ENCODE results near the gene NAGK. TPM values are rescaled to one million over a fixed set of nuclear protein-coding genes. Genes with fewer than 3 reads are reported as not detected.
"Not testable (repeated sequence)": the region's sequence is repeated elsewhere in the genome, so short reads cannot be mapped to it uniquely, and the experiment has no call there.

Gene NAGK
- total RNA-seq (2014; rRNA removed; shearing (Covaris generic)) (24.3 and 55.6 TPM in 2 replicates), polyA plus RNA-seq (2016; fragmentation: Nextera tagmentation; extraction: Ambion mirVana) (47.0 and 48.0 TPM in 2 replicates)
- long read RNA-seq, transcript NAGK-229 (10 exons, 1,801 nt), result major isoform, 9 of 17 reads
- long read RNA-seq, partial matches to known transcripts, result 0 of 17 reads
- long read RNA-seq, other reads (novel, unspliced or antisense), result 8 of 17 reads

DNA sequence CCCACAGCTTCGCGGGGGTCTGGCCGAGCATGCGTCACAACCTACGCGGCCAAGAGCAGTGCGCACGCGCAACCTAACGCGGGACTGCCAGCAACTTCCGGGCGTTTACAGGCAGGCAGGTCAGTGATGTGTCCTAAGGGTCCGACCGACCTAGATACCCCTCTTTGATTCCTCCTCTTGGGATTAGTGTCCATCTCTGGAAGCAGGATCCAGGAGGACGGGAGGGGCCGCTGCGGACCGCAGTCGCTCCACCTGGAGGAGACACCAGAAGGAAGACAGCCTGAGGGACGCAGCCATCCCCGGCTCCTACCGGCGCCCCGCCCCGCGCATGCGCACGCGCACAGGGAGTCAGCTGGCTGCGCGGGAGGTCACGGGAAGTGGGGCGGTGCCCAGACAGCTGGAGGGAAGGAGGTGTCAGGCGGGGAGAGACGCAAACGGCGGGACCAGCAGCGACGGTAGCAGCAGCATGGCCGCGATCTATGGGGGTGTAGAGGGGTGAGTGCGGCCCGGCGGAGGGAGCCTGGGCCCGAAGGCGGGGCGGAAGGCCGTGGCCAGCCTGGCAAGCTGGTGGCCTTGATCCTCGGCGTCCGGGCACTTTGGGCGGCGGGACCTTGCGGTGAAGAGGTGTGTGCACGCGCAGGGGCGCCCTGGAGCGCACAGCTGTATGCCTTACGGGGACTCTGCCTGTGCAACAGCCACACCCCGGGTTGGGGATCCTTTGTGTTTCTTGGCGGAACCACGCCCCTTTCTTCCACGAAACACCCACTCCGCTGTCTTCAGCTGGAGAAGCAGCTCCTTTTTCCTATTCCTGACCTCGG, at the start of gene NAGK:
TSS of gene NAGK (plus strand) at position 431 of the 818 bp plus-strand sequence. CDS start at position 467, 36 bp downstream.
- ATAC-seq (peak; percentile 88), DNase-seq (ENCODE audit: low spot score) (peak; percentile 97)
- peak within 1 kb of the TSS; percentile 93 for H2AFZ ChIP-seq
- Mint-ChIP-seq H3K4me3 (peak within 1 kb of the TSS; percentile 99), H3K9me3 (no peaks in the 10 kb centered on the region), H3K4me1 (peaks cover 17% of the 10 kb centered on the region), H3K27me3 (ENCODE audit: insufficient read depth, low read depth, poor library complexity) (peaks cover 11% of the 10 kb centered on the region), H3K27ac (peak within 1 kb of the TSS; percentile 97), H3K36me3 (ENCODE audit: low read depth) (peaks cover 9% of the 10 kb centered on the region)
- H3K4me2 ChIP-seq, result peak within 1 kb of the TSS; percentile 100
- peaks cover 13% of the 10 kb centered on the region for H3K4me1 ChIP-seq (ENCODE audit: insufficient read depth)
- TF ChIP-seq JUNB (IDR thresholded peaks at IDR 0.05; ENCODE audit: unreplicated experiment) (no peak), CREB1 (CRISPR knock-in tag; IDR thresholded peaks at IDR 0.05; ENCODE audit: low read depth) (peak; percentile 84), POLR2AphosphoS5 (IDR thresholded peaks at IDR 0.05; ENCODE audit: low read depth) (peak; percentile 100)
- TF ChIP-seq, protein P1, sequence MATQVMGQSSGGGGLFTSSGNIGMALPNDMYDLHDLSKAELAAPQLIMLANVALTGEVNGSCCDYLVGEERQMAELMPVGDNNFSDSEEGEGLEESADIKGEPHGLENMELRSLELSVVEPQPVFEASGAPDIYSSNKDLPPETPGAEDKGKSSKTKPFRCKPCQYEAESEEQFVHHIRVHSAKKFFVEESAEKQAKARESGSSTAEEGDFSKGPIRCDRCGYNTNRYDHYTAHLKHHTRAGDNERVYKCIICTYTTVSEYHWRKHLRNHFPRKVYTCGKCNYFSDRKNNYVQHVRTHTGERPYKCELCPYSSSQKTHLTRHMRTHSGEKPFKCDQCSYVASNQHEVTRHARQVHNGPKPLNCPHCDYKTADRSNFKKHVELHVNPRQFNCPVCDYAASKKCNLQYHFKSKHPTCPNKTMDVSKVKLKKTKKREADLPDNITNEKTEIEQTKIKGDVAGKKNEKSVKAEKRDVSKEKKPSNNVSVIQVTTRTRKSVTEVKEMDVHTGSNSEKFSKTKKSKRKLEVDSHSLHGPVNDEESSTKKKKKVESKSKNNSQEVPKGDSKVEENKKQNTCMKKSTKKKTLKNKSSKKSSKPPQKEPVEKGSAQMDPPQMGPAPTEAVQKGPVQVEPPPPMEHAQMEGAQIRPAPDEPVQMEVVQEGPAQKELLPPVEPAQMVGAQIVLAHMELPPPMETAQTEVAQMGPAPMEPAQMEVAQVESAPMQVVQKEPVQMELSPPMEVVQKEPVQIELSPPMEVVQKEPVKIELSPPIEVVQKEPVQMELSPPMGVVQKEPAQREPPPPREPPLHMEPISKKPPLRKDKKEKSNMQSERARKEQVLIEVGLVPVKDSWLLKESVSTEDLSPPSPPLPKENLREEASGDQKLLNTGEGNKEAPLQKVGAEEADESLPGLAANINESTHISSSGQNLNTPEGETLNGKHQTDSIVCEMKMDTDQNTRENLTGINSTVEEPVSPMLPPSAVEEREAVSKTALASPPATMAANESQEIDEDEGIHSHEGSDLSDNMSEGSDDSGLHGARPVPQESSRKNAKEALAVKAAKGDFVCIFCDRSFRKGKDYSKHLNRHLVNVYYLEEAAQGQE (IDR thresholded peaks at IDR 0.05; ENCODE audit: unreplicated experiment), result peak; percentile 18
- TF ChIP-seq, protein P2, sequence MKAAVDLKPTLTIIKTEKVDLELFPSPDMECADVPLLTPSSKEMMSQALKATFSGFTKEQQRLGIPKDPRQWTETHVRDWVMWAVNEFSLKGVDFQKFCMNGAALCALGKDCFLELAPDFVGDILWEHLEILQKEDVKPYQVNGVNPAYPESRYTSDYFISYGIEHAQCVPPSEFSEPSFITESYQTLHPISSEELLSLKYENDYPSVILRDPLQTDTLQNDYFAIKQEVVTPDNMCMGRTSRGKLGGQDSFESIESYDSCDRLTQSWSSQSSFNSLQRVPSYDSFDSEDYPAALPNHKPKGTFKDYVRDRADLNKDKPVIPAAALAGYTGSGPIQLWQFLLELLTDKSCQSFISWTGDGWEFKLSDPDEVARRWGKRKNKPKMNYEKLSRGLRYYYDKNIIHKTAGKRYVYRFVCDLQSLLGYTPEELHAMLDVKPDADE (IDR thresholded peaks at IDR 0.05), result peak; percentile 79
- TF ChIP-seq, protein P3, sequence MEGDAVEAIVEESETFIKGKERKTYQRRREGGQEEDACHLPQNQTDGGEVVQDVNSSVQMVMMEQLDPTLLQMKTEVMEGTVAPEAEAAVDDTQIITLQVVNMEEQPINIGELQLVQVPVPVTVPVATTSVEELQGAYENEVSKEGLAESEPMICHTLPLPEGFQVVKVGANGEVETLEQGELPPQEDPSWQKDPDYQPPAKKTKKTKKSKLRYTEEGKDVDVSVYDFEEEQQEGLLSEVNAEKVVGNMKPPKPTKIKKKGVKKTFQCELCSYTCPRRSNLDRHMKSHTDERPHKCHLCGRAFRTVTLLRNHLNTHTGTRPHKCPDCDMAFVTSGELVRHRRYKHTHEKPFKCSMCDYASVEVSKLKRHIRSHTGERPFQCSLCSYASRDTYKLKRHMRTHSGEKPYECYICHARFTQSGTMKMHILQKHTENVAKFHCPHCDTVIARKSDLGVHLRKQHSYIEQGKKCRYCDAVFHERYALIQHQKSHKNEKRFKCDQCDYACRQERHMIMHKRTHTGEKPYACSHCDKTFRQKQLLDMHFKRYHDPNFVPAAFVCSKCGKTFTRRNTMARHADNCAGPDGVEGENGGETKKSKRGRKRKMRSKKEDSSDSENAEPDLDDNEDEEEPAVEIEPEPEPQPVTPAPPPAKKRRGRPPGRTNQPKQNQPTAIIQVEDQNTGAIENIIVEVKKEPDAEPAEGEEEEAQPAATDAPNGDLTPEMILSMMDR (conservative IDR thresholded peaks at IDR 0.05; ENCODE audit: low read depth in 2 of 2), result no peak
- H3K36me3 ChIP-seq (ENCODE audit: insufficient read depth), result no peaks in the 10 kb centered on the region; the same call in 1 of the 2 replicates
- H3K4me3 ChIP-seq, result peak within 1 kb of the TSS; percentile 93
- no peaks in the 10 kb centered on the region for H3K9me2 ChIP-seq (ENCODE audit: insufficient read depth)
- H3K27ac ChIP-seq (ENCODE audit: low read depth), result peak within 1 kb of the TSS; percentile 85
- 0 out of 2 replicates have a peak, but pooled peaks cover 3% of the 10 kb centered on the region for H3F3A ChIP-seq (replicated peaks; ENCODE audit: low read depth)
- H3K27me3 ChIP-seq (ENCODE audit: insufficient read depth), result no peaks in the 10 kb centered on the region
- H3K79me2 ChIP-seq (replicated peaks; ENCODE audit: insufficient read depth), result peaks cover 19% of the 10 kb centered on the region
- H4K20me1 ChIP-seq (replicated peaks; ENCODE audit: insufficient read depth), result peaks cover 7% of the 10 kb centered on the region; the same call in 1 of the 2 replicates

DNA sequence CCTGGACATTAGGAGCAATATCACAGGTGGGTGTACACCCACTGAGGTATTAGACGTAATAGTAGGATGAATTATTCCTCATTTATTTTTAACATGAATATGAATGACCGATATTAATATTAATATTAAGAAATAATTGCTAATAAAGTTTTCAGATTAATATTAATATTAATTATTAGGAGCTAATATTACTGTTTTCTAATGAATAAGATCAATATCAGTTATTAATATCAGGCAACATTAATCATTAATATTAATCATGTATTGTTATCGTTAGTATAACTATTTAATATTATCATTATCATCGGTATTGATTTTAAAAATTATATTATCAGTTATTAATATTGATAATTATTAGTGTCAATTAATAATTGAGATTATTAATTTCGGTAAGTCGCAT, 48.5 kb upstream of the NAGK start:
- H3K27ac Mint-ChIP-seq; H3F3A ChIP-seq (replicated peaks; ENCODE audit: low read depth); H4K20me1 ChIP-seq (replicated peaks; ENCODE audit: insufficient read depth); H3K4me3 ChIP-seq; H3K9me2 ChIP-seq (ENCODE audit: insufficient read depth); H3K36me3 ChIP-seq (ENCODE audit: insufficient read depth); H3K27me3 ChIP-seq (ENCODE audit: insufficient read depth); H3K4me1 Mint-ChIP-seq; H3K4me2 ChIP-seq; H3K4me3 Mint-ChIP-seq; H2AFZ ChIP-seq; H3K36me3 Mint-ChIP-seq (ENCODE audit: low read depth); H3K4me1 ChIP-seq (ENCODE audit: insufficient read depth); H3K27me3 Mint-ChIP-seq (ENCODE audit: insufficient read depth, low read depth, poor library complexity); H3K9me3 Mint-ChIP-seq; ATAC-seq; DNase-seq (ENCODE audit: low spot score); H3K27ac ChIP-seq (ENCODE audit: low read depth); H3K79me2 ChIP-seq (replicated peaks; ENCODE audit: insufficient read depth): not testable (repeated sequence)

DNA sequence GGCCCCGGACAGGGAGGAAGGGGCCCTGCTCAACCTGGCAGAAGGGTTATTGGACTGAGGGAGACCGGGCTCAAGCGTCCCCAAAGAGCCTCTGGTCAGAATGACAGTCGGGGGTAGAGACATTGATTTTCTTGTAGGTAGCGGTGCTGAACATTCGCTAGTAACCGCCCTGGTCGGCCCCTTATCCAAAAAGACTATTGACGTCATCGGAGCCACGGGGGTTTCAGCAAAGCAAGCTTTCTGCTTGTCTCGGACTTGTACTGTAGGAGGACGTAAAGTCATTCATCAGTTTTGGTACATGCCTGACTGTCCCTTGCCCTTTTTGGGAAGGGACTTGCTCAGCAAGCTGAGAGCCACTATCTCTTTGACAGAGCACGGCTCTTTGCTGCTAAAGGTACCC, 47.1 kb upstream of the NAGK start:
- H4K20me1 ChIP-seq (replicated peaks; ENCODE audit: insufficient read depth); H3K4me2 ChIP-seq; H3K4me1 ChIP-seq (ENCODE audit: insufficient read depth); ATAC-seq; H3K4me3 Mint-ChIP-seq; H3K36me3 Mint-ChIP-seq (ENCODE audit: low read depth); H3K4me3 ChIP-seq; H3F3A ChIP-seq (replicated peaks; ENCODE audit: low read depth); H3K27ac Mint-ChIP-seq; H3K9me3 Mint-ChIP-seq; H3K9me2 ChIP-seq (ENCODE audit: insufficient read depth); H3K27me3 Mint-ChIP-seq (ENCODE audit: insufficient read depth, low read depth, poor library complexity); H3K27ac ChIP-seq (ENCODE audit: low read depth); H3K4me1 Mint-ChIP-seq; H2AFZ ChIP-seq; DNase-seq (ENCODE audit: low spot score); H3K27me3 ChIP-seq (ENCODE audit: insufficient read depth); H3K79me2 ChIP-seq (replicated peaks; ENCODE audit: insufficient read depth); H3K36me3 ChIP-seq (ENCODE audit: insufficient read depth): not testable (repeated sequence)

Measured in GM23338 (cell line).